AG09319 (cell line): ENCODE data around the gene ATP7B.

Experiments
- DNase-seq: peaks from one replicate; pipeline ENCODE4 v3.0.0-alpha.2; 2010; ENCODE audit warnings: low read depth; ENCODE audit errors: extremely low read depth
- TF ChIP-seq, protein P1 (sequence below): IDR thresholded peaks from 2 replicates; pipeline ENCODE4 v1.5.1; 2011; ENCODE audit warnings: low read depth, mild to moderate bottlenecking, inconsistent platforms, low read length, moderate library complexity

The ATP7B gene

GRCh38 chr13:51999921-52000320 lies 11.3 kb downstream of the ATP7B start:
- no peak for DNase-seq
- TF ChIP-seq, protein P1, sequence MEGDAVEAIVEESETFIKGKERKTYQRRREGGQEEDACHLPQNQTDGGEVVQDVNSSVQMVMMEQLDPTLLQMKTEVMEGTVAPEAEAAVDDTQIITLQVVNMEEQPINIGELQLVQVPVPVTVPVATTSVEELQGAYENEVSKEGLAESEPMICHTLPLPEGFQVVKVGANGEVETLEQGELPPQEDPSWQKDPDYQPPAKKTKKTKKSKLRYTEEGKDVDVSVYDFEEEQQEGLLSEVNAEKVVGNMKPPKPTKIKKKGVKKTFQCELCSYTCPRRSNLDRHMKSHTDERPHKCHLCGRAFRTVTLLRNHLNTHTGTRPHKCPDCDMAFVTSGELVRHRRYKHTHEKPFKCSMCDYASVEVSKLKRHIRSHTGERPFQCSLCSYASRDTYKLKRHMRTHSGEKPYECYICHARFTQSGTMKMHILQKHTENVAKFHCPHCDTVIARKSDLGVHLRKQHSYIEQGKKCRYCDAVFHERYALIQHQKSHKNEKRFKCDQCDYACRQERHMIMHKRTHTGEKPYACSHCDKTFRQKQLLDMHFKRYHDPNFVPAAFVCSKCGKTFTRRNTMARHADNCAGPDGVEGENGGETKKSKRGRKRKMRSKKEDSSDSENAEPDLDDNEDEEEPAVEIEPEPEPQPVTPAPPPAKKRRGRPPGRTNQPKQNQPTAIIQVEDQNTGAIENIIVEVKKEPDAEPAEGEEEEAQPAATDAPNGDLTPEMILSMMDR = no peak

DNA sequence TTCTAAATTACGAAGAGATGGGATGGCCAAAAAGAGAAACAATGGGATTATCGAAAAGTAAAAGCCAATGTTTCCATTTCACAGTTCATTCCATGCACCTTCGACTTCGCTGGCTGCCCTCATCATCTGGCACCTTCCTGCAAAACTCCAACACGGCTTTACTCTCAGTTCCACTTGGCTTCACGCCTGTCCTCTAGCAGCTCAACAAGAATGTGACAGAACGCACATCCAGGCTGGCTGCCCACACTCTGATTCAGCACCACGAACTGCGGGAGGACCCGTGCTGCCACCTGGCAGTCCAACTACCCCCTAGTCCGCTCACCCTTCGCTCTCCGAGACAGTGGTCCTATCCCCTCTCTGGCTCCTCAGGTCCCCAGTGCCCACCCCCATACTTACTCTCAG lies 11.7 kb downstream of the ATP7B start:
- DNase-seq = no peak
- TF ChIP-seq, protein P1 = no peak

DNA sequence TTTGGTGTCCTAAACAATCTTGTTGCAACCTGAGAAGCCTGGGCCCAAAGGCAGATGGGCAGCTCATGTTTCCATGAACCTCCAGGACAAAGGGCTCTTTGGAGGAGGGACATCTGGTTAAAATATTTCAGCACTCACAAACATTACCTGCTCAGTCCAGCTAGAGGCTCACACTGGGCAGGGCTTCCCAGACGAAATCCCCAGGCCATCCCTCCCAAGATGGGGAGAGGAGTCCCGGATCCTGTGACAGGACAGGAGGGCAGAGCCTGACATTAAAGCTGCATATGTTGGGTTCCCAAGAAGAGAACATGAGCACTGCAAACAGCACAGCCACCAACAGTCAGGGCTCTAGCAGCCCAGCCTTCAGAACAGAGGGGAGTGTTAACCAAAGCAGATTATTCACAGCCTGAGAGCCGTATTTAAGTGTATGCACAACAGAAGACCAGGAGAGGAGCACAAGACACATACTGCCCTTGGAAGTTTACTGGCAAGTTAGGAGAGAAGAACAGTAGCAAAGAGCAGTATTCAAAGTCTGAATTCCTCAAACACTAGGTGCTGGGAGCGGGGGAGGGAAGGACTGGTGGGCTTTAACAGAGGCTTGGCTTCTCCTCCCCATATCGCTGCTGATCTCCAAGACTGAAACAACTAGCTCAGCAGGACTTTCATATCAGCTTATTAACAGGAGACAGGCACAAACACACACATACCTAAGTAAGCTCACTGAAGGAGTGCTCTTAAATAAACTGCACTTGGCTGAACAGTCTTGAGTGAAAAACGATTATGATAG lies 12.3 kb downstream of the ATP7B start:
- DNase-seq = no peak
- TF ChIP-seq, protein P1 = no peak

- TF ChIP-seq, protein P1 = no peak
- no peak for DNase-seq
Observed at GRCh38 chr13:51997641-51998330, 13.5 kb downstream of the ATP7B start.

- no peak for DNase-seq
- TF ChIP-seq, protein P1 = no peak
Observed at GRCh38 chr13:51997186-51997585, 14.1 kb downstream of the ATP7B start.

- TF ChIP-seq, protein P1 = no peak
- DNase-seq = no peak
Observed at GRCh38 chr13:51996641-51997040, 14.6 kb downstream of the ATP7B start.

DNA sequence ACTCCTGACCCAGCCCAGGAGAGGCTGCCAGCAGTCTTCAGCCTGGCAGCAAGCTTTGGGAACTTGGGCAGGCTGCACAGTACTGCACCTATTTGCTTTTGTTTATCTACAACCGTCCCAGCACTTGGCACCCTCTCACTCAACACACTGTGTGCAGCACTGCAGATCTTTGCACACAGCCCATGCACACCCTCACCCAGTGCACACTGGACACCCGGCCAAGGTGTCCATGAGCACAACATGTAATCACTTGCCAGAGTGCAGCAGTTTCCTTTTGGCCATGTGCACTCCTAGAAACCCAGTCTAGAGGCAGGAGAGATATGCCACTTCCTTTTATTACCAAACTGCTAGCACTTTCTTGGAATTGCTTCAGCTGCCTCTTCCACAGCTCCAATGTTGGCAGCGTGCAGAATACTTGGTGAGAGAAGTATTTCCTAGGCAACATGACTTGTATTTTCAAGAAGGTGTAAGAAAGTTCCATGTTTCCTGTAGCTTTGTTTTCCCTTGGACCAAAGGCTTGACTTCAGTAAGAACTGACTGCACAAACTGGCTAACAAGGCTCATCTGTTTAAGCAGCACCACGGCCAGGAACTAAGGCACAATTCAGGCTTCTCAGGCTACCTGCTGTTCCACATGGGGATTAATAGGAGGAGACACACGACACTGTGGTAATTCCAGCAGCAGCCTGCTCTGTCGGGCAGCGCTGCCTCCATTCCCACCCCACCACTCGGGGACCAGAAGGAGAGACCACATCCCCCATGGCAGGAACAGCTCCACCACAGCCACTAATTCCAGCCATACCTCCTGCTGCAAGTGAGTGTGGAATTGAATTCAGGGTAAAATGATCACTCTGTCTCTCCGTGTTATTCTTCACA lies 15.3 kb downstream of the ATP7B start:
- TF ChIP-seq, protein P1 = no peak
- DNase-seq = no peak
